Measurements from ENCODE around the gene SEC22C.
A peak's percentile ranks its signal among the peaks of the same experiment; 100 is the strongest.

SEC22C gene

DNA sequence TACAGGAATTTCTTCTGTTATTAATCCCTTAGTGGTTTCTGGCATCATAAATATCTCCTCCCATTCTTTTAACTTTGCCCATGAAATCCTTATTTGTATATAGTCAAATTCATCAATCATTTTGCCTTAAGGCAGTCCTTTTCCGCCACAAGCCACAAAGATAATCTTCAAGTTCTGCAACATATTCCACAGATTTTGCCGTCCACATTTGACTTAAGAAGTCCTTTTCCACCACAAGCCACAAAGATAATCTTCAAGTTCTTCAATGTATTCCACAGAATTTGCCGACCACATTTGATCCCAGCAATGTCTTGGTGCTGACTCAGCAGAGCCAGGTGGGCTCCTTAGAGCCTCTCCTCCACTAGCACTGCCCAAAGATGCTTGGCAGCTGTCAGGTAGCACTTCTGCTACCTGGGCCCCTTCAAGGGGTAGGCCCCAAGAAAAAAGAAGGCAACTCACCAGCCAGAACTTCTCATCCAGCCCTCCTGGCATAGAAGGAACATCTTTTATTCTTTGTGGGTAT lies 35.0 kb downstream of the SEC22C start:
- peaks cover 5% of the 10 kb centered on the region for H3K36me3 ChIP-seq (ENCODE audit: control insufficient read depth, insufficient read depth, low read length)
- TF ChIP-seq, protein P1, sequence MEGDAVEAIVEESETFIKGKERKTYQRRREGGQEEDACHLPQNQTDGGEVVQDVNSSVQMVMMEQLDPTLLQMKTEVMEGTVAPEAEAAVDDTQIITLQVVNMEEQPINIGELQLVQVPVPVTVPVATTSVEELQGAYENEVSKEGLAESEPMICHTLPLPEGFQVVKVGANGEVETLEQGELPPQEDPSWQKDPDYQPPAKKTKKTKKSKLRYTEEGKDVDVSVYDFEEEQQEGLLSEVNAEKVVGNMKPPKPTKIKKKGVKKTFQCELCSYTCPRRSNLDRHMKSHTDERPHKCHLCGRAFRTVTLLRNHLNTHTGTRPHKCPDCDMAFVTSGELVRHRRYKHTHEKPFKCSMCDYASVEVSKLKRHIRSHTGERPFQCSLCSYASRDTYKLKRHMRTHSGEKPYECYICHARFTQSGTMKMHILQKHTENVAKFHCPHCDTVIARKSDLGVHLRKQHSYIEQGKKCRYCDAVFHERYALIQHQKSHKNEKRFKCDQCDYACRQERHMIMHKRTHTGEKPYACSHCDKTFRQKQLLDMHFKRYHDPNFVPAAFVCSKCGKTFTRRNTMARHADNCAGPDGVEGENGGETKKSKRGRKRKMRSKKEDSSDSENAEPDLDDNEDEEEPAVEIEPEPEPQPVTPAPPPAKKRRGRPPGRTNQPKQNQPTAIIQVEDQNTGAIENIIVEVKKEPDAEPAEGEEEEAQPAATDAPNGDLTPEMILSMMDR (IDR thresholded peaks at IDR 0.05; ENCODE audit: insufficient read depth, low read length, poor library complexity, severe bottlenecking): no peak
- no peak for DNase-seq (ENCODE audit: extremely low read depth, insufficient read length)
- H3K27me3 ChIP-seq (replicated peaks; ENCODE audit: control insufficient read depth, insufficient read depth, low read length): no peaks in the 10 kb centered on the region
- H3K4me3 ChIP-seq (replicated peaks; ENCODE audit: low read depth, low read length): no peak overlapping the region

DNA sequence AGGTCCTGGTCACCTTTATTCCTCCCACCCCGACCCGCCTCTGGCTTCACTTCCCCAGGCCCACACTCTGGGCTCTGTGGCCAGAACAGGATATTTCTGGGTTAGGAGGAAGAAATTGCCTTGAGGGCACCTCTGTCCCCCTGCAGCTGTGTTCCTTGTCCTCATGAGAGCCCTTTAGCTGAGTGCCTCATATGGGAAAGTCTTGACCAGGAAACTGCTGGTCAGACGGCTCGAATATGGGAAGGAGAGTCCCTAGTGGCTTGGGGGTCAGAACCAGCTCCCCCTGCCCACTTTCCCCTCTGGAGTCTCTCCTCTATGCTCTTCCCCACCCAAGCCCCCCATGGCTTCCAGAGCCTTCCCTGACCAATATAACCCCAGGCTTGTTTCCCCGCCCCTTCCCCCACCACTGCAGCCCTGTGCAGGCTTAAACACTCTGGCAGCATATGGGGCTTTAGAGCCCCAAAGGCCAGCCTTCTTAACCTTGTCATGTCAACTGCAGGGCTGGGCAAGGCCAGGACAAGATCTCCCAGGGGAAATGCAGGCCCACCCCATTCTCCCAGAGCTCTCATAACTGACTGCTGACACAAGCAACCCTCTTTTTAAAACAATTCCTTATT lies 36.4 kb downstream of the SEC22C start:
- DNase-seq (ENCODE audit: extremely low read depth, insufficient read length): no peak
- no peaks in the 10 kb centered on the region for H3K27me3 ChIP-seq (replicated peaks; ENCODE audit: control insufficient read depth, insufficient read depth, low read length)

DNA sequence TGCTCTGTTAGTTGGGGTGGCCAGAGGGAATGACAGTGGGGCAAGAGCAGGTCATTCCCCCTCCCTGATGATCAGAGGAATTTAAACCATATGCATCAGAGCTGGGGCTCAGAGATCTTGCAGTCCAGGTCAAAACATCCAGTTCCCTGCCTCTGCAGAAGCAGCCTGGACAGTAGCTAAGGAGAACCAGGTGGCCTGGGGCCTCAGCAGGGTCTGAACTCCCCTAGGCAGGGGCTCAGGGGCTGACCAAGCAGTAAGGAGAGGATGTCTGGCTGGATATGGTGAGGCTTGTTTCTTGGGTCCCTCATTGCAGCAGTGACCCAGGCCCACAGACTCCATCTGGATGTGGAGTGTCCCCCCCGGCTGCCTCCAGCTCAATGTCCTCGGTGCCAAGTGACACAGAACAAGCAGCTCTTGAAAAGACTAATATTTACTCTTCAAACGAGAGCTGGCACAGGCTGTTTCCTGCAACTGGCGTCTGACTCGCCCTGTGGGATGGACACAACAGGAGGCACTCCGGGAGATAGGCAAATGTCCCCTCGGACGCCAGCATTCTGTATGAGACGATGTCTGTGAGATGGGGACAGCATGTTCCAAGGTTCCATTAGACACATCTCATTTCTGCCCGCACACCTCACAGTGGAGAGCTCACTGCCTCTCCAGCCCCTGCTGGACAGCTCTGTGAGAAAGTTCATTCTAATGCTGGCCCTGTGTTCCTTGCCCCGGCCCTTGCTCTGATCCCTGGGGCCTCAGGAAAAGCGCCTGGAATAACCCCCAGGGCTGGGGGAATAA lies 37.1 kb downstream of the SEC22C start:
- TF ChIP-seq, protein P1 (IDR thresholded peaks at IDR 0.05; ENCODE audit: insufficient read depth, low read length, poor library complexity, severe bottlenecking): no peak
- no peaks in the 10 kb centered on the region for H3K27me3 ChIP-seq (replicated peaks; ENCODE audit: control insufficient read depth, insufficient read depth, low read length)
- no peak for DNase-seq (ENCODE audit: extremely low read depth, insufficient read length)

More for the DNA sequence above, 36.4 kb downstream of the SEC22C start:
- peaks cover 5% of the 10 kb centered on the region for H3K36me3 ChIP-seq (ENCODE audit: control insufficient read depth, insufficient read depth, low read length)
- H3K4me3 ChIP-seq (replicated peaks; ENCODE audit: low read depth, low read length): no peak overlapping the region
- TF ChIP-seq, protein P1 (IDR thresholded peaks at IDR 0.05; ENCODE audit: insufficient read depth, low read length, poor library complexity, severe bottlenecking): no peak

GRCh38 chr3:42541079-42541478 lies 40.7 kb downstream of the SEC22C start:
- H3K27me3 ChIP-seq (replicated peaks; ENCODE audit: control insufficient read depth, insufficient read depth, low read length): no peaks in the 10 kb centered on the region
- no peak for DNase-seq (ENCODE audit: extremely low read depth, insufficient read length)
- H3K36me3 ChIP-seq (ENCODE audit: control insufficient read depth, insufficient read depth, low read length): no peaks in the 10 kb centered on the region
- no peak overlapping the region for H3K4me3 ChIP-seq (replicated peaks; ENCODE audit: low read depth, low read length)
- TF ChIP-seq, protein P1 (IDR thresholded peaks at IDR 0.05; ENCODE audit: insufficient read depth, low read length, poor library complexity, severe bottlenecking): no peak

More for the DNA sequence above, 37.1 kb downstream of the SEC22C start:
- peaks cover 5% of the 10 kb centered on the region for H3K36me3 ChIP-seq (ENCODE audit: control insufficient read depth, insufficient read depth, low read length)
- no peak overlapping the region for H3K4me3 ChIP-seq (replicated peaks; ENCODE audit: low read depth, low read length)

DNA sequence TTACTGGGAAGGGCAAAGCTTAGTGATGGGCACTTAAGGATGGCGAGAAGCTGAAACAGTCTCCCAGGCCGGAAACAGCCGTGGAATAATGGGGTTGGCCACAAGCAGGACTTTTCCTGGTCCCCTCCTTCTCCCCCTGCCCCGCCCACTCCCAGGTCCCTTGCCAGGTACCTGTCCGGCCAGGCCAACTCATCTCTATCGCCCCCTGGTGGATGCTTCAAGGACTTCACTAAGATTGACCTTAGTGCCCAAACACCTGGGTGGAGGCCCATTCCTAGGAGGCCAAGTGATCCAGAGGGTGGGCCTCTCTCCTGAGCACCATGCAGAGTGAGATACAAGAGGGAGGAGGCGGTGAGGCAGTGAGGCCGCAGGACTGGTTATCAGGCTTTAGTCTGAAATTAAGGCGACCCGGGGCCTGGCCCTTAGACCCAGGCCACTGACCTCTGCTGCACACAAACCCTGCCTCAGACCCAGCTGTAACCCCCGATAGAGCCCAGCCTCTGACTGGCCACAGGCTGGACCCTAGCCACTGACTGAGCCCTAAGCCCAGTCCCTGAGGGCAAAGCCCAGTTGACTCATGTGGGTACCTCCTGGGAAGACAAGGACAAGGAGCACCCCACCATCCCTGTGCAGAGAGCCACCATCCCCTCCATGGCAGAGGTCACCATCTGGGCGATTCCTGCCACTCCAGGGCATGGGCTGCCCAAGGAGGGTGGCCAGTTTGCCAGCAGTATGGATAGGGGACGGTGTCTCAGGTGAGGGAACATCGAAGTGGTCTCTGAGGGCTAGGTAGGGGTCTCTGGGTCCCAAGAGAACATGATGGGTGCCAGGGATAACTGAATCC lies 41.7 kb downstream of the SEC22C start:
- DNase-seq (ENCODE audit: extremely low read depth, insufficient read length): no peak
- no peak overlapping the region for H3K4me3 ChIP-seq (replicated peaks; ENCODE audit: low read depth, low read length)
- TF ChIP-seq, protein P1 (IDR thresholded peaks at IDR 0.05; ENCODE audit: insufficient read depth, low read length, poor library complexity, severe bottlenecking): peak; percentile 90
- H3K36me3 ChIP-seq (ENCODE audit: control insufficient read depth, insufficient read depth, low read length): no peaks in the 10 kb centered on the region
- H3K27me3 ChIP-seq (replicated peaks; ENCODE audit: control insufficient read depth, insufficient read depth, low read length): no peaks in the 10 kb centered on the region
